Endometrial microvascular endothelial cells (primary cell): ENCODE data around the gene TAS2R60. TPM values are rescaled to one million over a fixed set of nuclear protein-coding genes. Genes with fewer than 3 reads are reported as not detected.
"Not testable (repeated sequence)": the region's sequence is repeated elsewhere in the genome, so short reads cannot be mapped to it uniquely, and the experiment has no call there.

ENCODE experiments used
- in situ Hi-C: cut with HindIII; loops from 2 replicates; pipeline ENCODE4 v1.10.0; 2017; ENCODE audit warnings: low sequenced_read_pairs, low pct_unique_long_range_greater_than_20kb; ENCODE audit errors: inconsistent ontology term
- total RNA-seq: library from RNA; depleted of rRNA; stranded (reverse); fragments of >200 nt; gene quantifications from one replicate; pipeline ENCODE4 v1.2.3, GENCODE V29; 2015; ENCODE audit errors: inconsistent ontology term

Gene TAS2R60
- total RNA-seq, 1 donor from 2014 or later, result not detected

GRCh38 chr7:143459359-143459758, 16.1 kb downstream of the TAS2R60 start:
- in situ Hi-C loops, result no loop called here

- in situ Hi-C loops, result no loop called here
These were observed 17.2 kb downstream of the TAS2R60 start for GRCh38 chr7:143460271-143460979.

DNA sequence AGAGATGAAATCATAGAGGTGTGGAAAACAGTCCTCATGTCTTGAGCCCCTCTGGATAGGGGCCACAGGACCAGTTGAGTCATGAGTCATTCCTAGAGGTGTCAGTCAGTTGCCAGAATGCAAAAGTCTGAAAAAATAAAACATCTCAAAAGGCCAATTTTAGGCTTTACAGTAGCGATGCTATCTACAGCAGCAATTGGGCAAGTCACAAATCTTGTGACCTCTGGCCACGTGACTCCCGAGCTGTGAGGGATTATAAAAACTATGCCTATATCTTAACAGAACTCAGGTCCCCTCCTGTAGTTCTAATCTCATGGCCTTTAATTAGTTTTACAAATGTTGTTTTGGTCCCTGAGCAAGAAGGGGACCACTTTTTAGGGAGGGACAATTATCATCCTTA, 18.8 kb downstream of the TAS2R60 start:
- in situ Hi-C loops, result no loop called here

GRCh38 chr7:143463556-143463955, 20.3 kb downstream of the TAS2R60 start:
- in situ Hi-C loops, result no loop called here

DNA sequence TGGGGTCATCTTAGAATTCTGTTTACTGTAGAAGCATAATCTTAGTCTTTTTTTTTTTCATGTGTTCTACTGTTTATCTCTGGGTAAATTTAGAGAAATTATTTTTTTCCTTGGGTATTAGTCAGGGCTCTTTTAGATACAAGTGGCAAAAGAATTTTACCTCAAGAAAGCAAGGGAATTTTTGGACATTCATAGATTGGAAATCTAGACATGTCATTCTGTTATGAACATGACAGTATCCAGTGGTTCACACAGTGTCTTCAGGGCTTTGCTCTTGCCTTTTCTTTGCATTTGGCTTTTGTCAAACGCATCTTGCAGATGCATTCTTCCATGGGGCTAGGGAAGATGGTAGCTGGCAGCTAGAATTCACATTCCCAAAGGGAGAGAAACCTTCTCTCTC, 20.7 kb downstream of the TAS2R60 start:
- in situ Hi-C loops, result no loop called here

DNA sequence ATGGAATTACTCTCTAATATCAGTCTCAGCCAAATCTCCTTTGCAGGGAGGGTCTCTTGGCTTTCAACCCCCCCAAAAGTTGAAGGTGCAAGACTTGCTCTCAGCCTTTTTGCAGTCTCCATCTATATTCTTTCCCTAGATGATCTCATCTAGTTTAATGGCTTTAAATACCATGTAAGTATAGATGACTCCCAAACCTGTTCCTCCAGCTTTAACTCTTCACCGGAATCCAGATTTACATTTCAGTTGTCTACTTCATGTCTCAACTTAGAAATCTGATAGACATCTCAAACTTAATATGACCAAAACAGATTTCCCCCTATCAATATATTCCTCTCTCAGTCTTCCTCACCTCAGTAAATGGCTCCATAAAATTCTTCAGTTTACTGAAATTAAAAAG, 24.5 kb downstream of the TAS2R60 start:
- in situ Hi-C loops, result no loop called here

- in situ Hi-C loops, result not testable (repeated sequence)
These were observed 28.9 kb downstream of the TAS2R60 start for GRCh38 chr7:143472071-143472689.

GRCh38 chr7:143477501-143478150, 34.4 kb downstream of the TAS2R60 start, which contains the start of gene TAS2R41:
Gene TAS2R41 (plus strand): TSS chr7:143477873. CDS start chr7:143477873, 0 bp downstream.
- in situ Hi-C loops, result no loop called here

GRCh38 chr7:143479055-143479766, 36.0 kb downstream of the TAS2R60 start:
- in situ Hi-C loops, result no loop called here

DNA sequence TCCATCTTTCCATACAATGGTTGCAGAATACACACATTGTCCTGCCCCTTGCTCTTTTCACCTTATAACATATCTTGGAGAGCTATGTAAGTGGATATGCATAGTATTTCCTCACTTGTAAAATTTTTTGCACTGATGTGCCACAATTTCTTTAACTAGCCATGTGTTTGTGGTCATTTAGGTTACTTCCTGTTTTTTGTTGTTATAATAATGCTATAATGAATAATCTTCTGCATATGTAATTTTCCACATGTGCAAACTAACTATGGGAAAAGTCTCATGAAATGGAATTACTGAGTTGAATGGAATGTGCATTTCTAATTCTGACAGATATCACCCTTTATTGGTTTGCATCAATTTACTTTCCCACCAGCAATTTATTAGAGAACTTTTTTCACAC, 37.2 kb downstream of the TAS2R60 start:
- in situ Hi-C loops, result no loop called here

DNA sequence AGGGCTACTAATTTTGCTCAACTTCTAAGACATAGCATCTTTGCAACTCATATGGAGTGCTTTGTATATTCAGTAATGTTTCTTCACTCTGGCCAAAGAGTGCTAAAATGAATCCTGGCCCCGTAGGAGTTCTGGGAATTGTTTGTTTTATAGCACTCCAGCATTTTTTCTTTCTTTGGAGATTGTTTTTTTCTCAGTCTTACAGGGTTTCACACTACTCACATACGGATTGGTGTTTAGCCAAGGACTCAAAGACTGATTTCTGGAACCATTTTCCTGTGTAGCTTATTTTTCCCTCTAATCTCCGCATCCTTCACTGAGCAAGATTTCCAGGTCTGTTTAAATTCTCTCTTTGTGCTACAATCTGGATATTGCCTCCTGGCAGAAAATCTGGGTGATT, 40.9 kb downstream of the TAS2R60 start:
- in situ Hi-C loops, result no loop called here

GRCh38 chr7:143485094-143485493, 41.8 kb downstream of the TAS2R60 start:
- in situ Hi-C loops, result no loop called here

DNA sequence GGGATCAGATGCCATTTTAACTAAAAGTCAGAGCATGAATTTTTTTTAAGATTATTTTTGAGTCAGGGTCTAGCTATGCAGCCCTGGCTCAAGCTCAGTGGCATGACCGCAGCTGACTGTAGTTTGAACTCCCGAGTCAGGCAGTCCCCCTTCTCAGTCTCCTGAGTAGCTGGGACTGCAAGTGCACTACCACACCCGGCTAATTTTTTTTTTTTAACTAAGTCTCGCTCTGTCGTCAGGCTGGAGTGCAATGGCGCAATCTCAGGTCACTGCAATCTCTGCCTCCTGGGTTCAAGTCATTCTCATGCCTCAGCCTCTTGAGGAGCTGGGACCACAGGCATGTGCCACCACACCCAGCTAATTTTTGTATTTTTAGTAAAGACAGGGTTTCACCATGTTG, 42.2 kb downstream of the TAS2R60 start:
- in situ Hi-C loops, result no loop called here

- in situ Hi-C loops, result not testable (repeated sequence)
These were observed 43.0 kb downstream of the TAS2R60 start for GRCh38 chr7:143486266-143486665.

DNA sequence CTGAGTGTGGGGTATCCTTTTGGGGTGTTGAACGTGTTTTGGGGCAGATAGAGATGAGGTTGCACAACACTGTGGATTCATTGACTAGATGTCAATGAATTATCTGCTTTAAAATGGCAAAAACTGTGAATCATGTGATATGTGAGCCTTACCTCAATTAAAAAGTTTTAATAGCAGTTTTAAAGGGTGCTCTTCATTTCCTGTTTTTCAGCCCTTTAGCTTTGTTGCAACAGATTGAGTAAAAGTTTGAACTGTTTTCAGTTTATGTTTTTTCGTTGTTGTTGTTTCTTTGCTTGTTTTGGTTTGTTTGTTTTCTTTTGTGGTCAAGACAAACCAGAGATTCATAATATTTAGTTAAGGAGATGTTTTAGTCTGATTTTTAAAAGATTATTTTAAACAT, 43.8 kb downstream of the TAS2R60 start:
- in situ Hi-C loops, result no loop called here

DNA sequence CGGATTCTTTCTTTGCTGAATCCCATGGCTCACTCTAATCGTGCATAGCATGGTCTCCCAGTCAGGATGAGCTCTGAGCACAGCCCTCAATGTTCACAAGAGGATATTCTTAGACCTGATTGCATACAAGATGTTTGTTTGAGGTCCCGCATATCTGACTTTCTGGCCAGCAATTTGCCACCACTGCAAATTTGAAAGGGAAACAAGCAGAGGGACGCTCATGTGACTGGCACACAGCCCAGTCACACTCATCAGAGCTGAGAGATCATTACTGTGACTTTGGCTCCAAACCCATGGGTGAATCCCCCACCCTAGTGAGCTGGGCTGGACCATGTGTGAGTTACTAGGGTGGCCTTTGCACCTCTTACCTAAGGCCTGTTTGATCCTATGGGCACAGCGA, 44.3 kb downstream of the TAS2R60 start:
- in situ Hi-C loops, result no loop called here

GRCh38 chr7:143490717-143491306, 47.6 kb downstream of the TAS2R60 start:
- in situ Hi-C loops, result no loop called here

DNA sequence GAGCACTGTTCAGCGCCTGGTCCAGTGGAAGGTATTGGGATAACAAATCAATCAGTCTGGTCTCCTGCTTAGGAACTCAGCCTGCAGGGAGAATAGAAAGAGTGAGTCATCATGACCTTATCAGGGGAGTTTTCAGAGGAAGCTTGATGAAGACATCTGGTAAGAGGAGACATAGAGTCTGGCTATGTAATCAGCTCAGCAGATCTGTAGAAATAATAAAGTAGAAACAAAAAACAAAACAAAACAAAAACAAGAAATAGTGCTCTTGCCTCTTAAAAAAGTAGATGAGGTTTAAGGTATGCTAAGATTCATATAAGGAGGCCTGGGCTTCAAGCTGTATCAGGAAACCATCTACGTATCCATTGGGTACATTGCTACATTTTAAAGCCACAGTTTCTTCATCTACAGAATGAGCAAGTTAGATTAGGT, 48.8 kb downstream of the TAS2R60 start:
- in situ Hi-C loops, result no loop called here
